ENCODE measurements around the gene ZNF892.
"Not testable (repeated sequence)": the region's sequence is repeated elsewhere in the genome, so short reads cannot be mapped to it uniquely, and the experiment has no call there.

Gene ZNF892

GRCh38 chr2:95207111-95207961 lies at the start of gene ZNF892:
Gene ZNF892, plus strand, starts transcription at chr2:95207521. Its CDS starts 295 bp downstream, at chr2:95207816.
- FAIRE-seq = no peak

- no peak for FAIRE-seq
Observed at GRCh38 chr2:95158441-95158840, 48.9 kb upstream of the ZNF892 start.

GRCh38 chr2:95158891-95159619 lies 48.3 kb upstream of the ZNF892 start:
- no peak for FAIRE-seq

GRCh38 chr2:95159690-95160449 lies 47.5 kb upstream of the ZNF892 start, which contains the start of gene ZNF514:
Gene ZNF514, minus strand, starts transcription at chr2:95159848. Its CDS starts 6,595 bp downstream, at chr2:95153253.
- no peak for FAIRE-seq

- FAIRE-seq = no peak
Observed at GRCh38 chr2:95165030-95165370, 42.3 kb upstream of the ZNF892 start.

- FAIRE-seq = peak; percentile 69
Observed at GRCh38 chr2:95165371-95166064, 41.8 kb upstream of the ZNF892 start, which contains the start of gene ZNF2. Gene ZNF2, plus strand, starts transcription at chr2:95165809. Its CDS starts 10,418 bp downstream, at chr2:95176227.

GRCh38 chr2:95166065-95166763 lies 41.1 kb upstream of the ZNF892 start:
- FAIRE-seq = no peak

GRCh38 chr2:95171902-95172301 lies 35.4 kb upstream of the ZNF892 start:
- FAIRE-seq = no peak

- no peak for FAIRE-seq
Observed at GRCh38 chr2:95174031-95174542, 33.2 kb upstream of the ZNF892 start.

- no peak for FAIRE-seq
Observed at GRCh38 chr2:95179451-95179850, 27.9 kb upstream of the ZNF892 start.

GRCh38 chr2:95181774-95182173 lies 25.5 kb upstream of the ZNF892 start:
- FAIRE-seq = no peak

GRCh38 chr2:95185197-95185596 lies 22.1 kb upstream of the ZNF892 start:
- no peak for FAIRE-seq

- no peak for FAIRE-seq
Observed at GRCh38 chr2:95185973-95186372, 21.3 kb upstream of the ZNF892 start.

- not testable (repeated sequence) for FAIRE-seq
Observed at GRCh38 chr2:95192956-95193355, 14.4 kb upstream of the ZNF892 start.

- no peak for FAIRE-seq
Observed at GRCh38 chr2:95203911-95204310, 3.4 kb upstream of the ZNF892 start.

- no peak for FAIRE-seq
Observed at GRCh38 chr2:95204396-95204795, 2.9 kb upstream of the ZNF892 start.

- no peak for FAIRE-seq
Observed at GRCh38 chr2:95206096-95206495, 1.2 kb upstream of the ZNF892 start.

GRCh38 chr2:95208106-95208505 lies 785 bp downstream of the ZNF892 start:
- FAIRE-seq = no peak

- FAIRE-seq = no peak
Observed at GRCh38 chr2:95215018-95215612, 7.8 kb downstream of the ZNF892 start.

- no peak for FAIRE-seq
Observed at GRCh38 chr2:95220449-95220848, 13.1 kb downstream of the ZNF892 start.

- FAIRE-seq = no peak
Observed at GRCh38 chr2:95225658-95226057, 18.3 kb downstream of the ZNF892 start.

All from endometrium (tissue), 2 donors.